Natural killer cell (primary cell): Measurements from ENCODE around the gene MVB12B. TPM values are rescaled to one million over a fixed set of nuclear protein-coding genes. Genes with fewer than 3 reads are reported as not detected.

ENCODE experiments used
- ATAC-seq, 3 donors: fragments of 150-1000 bp in 2 of 3; fragments of 200-7000 bp in 1 of 3; cut with Tn5 transposase; 1 replicate in 1 of 3; 2 replicates in 2 of 3; pipeline ENCODE4 v1.10.0; 2021; ENCODE audit warnings: mild to moderate bottlenecking in 2 of 3, moderate library complexity in 2 of 3
- DNase-seq, 2 donors: peaks; one replicate each; pipeline versions ENCODE4 v3.0.0 to v3.0.0-alpha.2; 2013 to 2021; ENCODE audit warnings: mixed read lengths in 1 of 2
- H3K27ac ChIP-seq: one replicate; pipeline ENCODE4 v1.5.1; 2013; ENCODE audit warnings: mild to moderate bottlenecking, low read length
- H3K27me3 ChIP-seq: one replicate; pipeline ENCODE4 v1.6.1; 2013; ENCODE audit warnings: low read length; ENCODE audit not compliant: control insufficient read depth, insufficient read depth
- H3K36me3 ChIP-seq: one replicate; pipeline ENCODE4 v1.6.1; 2013; ENCODE audit warnings: low read length; ENCODE audit not compliant: control insufficient read depth, insufficient read depth
- H3K4me1 ChIP-seq: one replicate; pipeline ENCODE4 v1.6.1; 2013; ENCODE audit warnings: low read length; ENCODE audit not compliant: control insufficient read depth, insufficient read depth
- H3K4me3 ChIP-seq: one replicate; pipeline ENCODE4 v1.5.1; 2013; ENCODE audit warnings: low read length
- H3K9me3 ChIP-seq: one replicate; pipeline ENCODE4 v1.6.1; 2013; ENCODE audit warnings: low read length; ENCODE audit not compliant: control insufficient read depth, insufficient read depth
- H3K27ac Mint-ChIP-seq, 2 donors: one replicate each; pipeline ENCODE4 v1.8.0; 2022; ENCODE audit warnings: mild to moderate bottlenecking in 2 of 2, mixed read lengths in 2 of 2, moderate library complexity in 1 of 2
- H3K27me3 Mint-ChIP-seq, 2 donors: one replicate each; pipeline ENCODE4 v1.8.0; 2022; ENCODE audit warnings: low read depth in 2 of 2, mixed read lengths in 2 of 2
- H3K36me3 Mint-ChIP-seq: one replicate; pipeline ENCODE4 v1.8.0; 2022; ENCODE audit warnings: mixed read lengths
- H3K4me1 Mint-ChIP-seq, 2 donors: one replicate each; pipeline ENCODE4 v1.8.0; 2022; ENCODE audit warnings: mixed read lengths in 2 of 2
- H3K4me3 Mint-ChIP-seq: one replicate; pipeline ENCODE4 v1.8.0; 2022; ENCODE audit warnings: mild to moderate bottlenecking, moderate library complexity, mixed read lengths
- H3K9me3 Mint-ChIP-seq, 2 donors: one replicate each; pipeline ENCODE4 v1.8.0; 2022; ENCODE audit warnings: mixed read lengths in 2 of 2
- WGBS: methylation state at CpG from one replicate; pipeline ENCODE4 v1.1.7; 2013; ENCODE audit warnings: missing lambda C conversion rate; ENCODE audit not compliant: insufficient coverage; 5-methylcytosine and 5-hydroxymethylcytosine counted together
- intact Hi-C: fragments of 100-400 bp; cut with micrococcal nuclease; formaldehyde crosslinking; loops from one replicate; pipeline ENCODE4 v1.14.2; 2022
- total RNA-seq, 4 donors: library from RNA; stranded (reverse); fragments of 120-200 nt in 1 of 4; gene quantifications; one replicate each; pipeline versions ENCODE4 v1.2.3 to v1.2.4, GENCODE V29; 2013 to 2022
- TF ChIP-seq, protein P1 (sequence below): fragments of 200-600 bp; IDR thresholded peaks from one replicate; pipeline ENCODE4 v1.8.0; 2022; ENCODE audit warnings: antibody characterized with exemption

The MVB12B gene
- total RNA-seq, 3 donors from 2014 or later (not counting 1 experiment from before 2014, with no cell fraction given): 2.0 to 13.0 (median 7.8) TPM

DNA sequence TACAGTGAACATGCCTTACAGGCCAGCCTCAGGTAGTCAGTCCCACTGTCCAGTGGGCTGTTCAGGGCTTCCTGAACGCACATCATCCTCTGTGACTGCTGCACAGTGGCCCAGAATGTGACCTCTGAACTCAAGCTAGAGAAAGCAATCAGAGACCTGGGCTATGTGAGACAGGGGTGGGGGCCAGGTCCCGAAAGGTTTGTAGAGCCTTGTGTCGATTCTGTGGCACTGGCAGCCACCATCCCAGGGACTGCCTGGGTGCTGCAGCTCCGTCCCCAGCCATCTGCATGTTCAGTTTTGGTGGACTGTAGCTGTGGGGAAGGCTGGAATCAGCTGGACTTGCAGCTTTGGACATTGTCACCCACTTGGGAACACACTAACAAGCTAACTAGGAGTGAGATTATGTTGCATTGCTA, 47.7 kb downstream of the MVB12B start:
- Histone ChIP-seq H3K4me3 (no peak overlapping the region), H3K27ac (no peak overlapping the region), H3K9me3 (no peaks in the 10 kb centered on the region), H3K27me3 (no peaks in the 10 kb centered on the region), H3K36me3 (no peaks in the 10 kb centered on the region), H3K4me1 (no peaks in the 10 kb centered on the region)
- intact Hi-C loops: no loop called here
- ATAC-seq (no peak), DNase-seq (no peak)
- Mint-ChIP-seq H3K9me3 (no peaks in the 10 kb centered on the region), H3K36me3 (no peaks in the 10 kb centered on the region), H3K27me3 (peaks cover 0 to 14% of the 10 kb centered on the region in 2 donors), H3K4me3 (no peak overlapping the region), H3K27ac (no peak overlapping the region), H3K4me1 (peaks cover 5 to 9% of the 10 kb centered on the region in 2 donors)
- TF ChIP-seq, protein P1, sequence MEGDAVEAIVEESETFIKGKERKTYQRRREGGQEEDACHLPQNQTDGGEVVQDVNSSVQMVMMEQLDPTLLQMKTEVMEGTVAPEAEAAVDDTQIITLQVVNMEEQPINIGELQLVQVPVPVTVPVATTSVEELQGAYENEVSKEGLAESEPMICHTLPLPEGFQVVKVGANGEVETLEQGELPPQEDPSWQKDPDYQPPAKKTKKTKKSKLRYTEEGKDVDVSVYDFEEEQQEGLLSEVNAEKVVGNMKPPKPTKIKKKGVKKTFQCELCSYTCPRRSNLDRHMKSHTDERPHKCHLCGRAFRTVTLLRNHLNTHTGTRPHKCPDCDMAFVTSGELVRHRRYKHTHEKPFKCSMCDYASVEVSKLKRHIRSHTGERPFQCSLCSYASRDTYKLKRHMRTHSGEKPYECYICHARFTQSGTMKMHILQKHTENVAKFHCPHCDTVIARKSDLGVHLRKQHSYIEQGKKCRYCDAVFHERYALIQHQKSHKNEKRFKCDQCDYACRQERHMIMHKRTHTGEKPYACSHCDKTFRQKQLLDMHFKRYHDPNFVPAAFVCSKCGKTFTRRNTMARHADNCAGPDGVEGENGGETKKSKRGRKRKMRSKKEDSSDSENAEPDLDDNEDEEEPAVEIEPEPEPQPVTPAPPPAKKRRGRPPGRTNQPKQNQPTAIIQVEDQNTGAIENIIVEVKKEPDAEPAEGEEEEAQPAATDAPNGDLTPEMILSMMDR: no peak
- WGBS: 93% methylated on average over 4 of the region's 4 CpGs

DNA sequence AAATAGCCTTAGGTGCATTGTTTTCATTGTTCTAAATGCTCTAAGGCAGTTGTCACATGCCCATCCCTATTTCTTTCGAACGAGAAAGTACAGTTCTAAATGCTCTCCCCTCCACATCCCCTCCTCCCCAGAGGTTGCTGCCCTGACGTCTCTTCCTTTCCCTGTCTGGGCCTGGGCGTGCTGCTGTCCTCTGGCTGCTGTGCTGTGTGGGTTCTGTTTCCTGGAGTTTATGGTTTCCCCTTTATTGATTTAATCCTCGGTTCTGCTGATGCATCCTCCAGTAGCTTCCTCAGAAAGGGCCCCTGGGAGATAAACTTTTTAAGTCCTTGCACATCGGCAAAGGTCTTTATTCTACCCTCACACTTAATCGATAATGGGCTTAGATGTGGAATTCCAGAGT, 48.8 kb downstream of the MVB12B start:
- Mint-ChIP-seq H3K36me3 (no peaks in the 10 kb centered on the region), H3K9me3 (no peaks in the 10 kb centered on the region), H3K27me3 (peaks cover 0 to 14% of the 10 kb centered on the region in 2 donors), H3K4me3 (no peak overlapping the region), H3K27ac (no peak overlapping the region), H3K4me1 (peaks cover 5 to 9% of the 10 kb centered on the region in 2 donors)
- no peaks in the 10 kb centered on the region for H3K9me3 ChIP-seq
- no peaks in the 10 kb centered on the region for H3K36me3 ChIP-seq
- no peak overlapping the region for H3K27ac ChIP-seq
- H3K4me1 ChIP-seq: no peaks in the 10 kb centered on the region
- ATAC-seq: no peak
- TF ChIP-seq, protein P1: no peak
- intact Hi-C loops: no loop called here
- H3K27me3 ChIP-seq: no peaks in the 10 kb centered on the region
- no peak overlapping the region for H3K4me3 ChIP-seq
- DNase-seq: no peak
- WGBS: 16% methylated on average over 6 of the region's 7 CpGs

- intact Hi-C loops: no loop called here
- peaks cover 5 to 9% of the 10 kb centered on the region in 2 donors for H3K4me1 Mint-ChIP-seq
- Histone ChIP-seq H3K27ac (no peak overlapping the region), H3K4me3 (no peak overlapping the region), H3K27me3 (no peaks in the 10 kb centered on the region), H3K36me3 (no peaks in the 10 kb centered on the region), H3K4me1 (no peaks in the 10 kb centered on the region), H3K9me3 (no peaks in the 10 kb centered on the region)
- no peak for DNase-seq
- 92% methylated on average over 18 of the region's 18 CpGs for WGBS
- H3K9me3 Mint-ChIP-seq: no peaks in the 10 kb centered on the region
- H3K27ac Mint-ChIP-seq: no peak overlapping the region
- no peak for ATAC-seq
- H3K4me3 Mint-ChIP-seq: no peak overlapping the region
- no peaks in the 10 kb centered on the region for H3K36me3 Mint-ChIP-seq
- TF ChIP-seq, protein P1: no peak
- H3K27me3 Mint-ChIP-seq: peaks cover 0 to 14% of the 10 kb centered on the region in 2 donors
Observed at GRCh38 chr9:126376311-126377175, 49.9 kb downstream of the MVB12B start.
